Left lung (tissue), 10 donors: ENCODE data around the gene NAV2. TPM values are rescaled to one million over a fixed set of nuclear protein-coding genes. Genes with fewer than 3 reads are reported as not detected.

ENCODE experiments used
- ATAC-seq: fragments of 200-7000 bp; cut with Tn5 transposase; one replicate; pipeline ENCODE4 v1.9.1; 2020; ENCODE audit warnings: moderate library complexity
- DNase-seq, 4 donors: peaks; one replicate each; pipeline ENCODE4 v3.0.0-alpha.2; 2013 to 2020
- H3K27ac ChIP-seq, 2 donors: fragments of 200-600 bp; sonication (generic) in 1 of 2; one replicate each; pipeline versions ENCODE4 v1.5.0 to v1.8.0; 2020 to 2021
- H3K27me3 ChIP-seq, 2 donors: fragments of 200-600 bp; sonication (generic) in 1 of 2; one replicate each; pipeline versions ENCODE4 v1.5.0 to v1.8.0; 2020 to 2021
- H3K36me3 ChIP-seq, 2 donors: fragments of 200-600 bp; sonication (generic) in 1 of 2; one replicate each; pipeline versions ENCODE4 v1.5.0 to v1.8.0; 2020 to 2021
- H3K4me1 ChIP-seq, 2 donors: fragments of 200-600 bp; one replicate each; pipeline ENCODE4 v1.8.0; 2021
- H3K4me3 ChIP-seq, 2 donors: fragments of 200-600 bp; sonication (generic) in 1 of 2; one replicate each; pipeline versions ENCODE4 v1.5.0 to v1.8.0; 2020 to 2021; ENCODE audit warnings: mild to moderate bottlenecking in 1 of 2
- H3K9me3 ChIP-seq, 2 donors: fragments of 200-600 bp; sonication (generic) in 1 of 2; one replicate each; pipeline versions ENCODE4 v1.5.0 to v1.8.0; 2020 to 2021
- intact Hi-C, 2 donors: fragments of 100-400 bp; cut with DNase I; formaldehyde crosslinking; loops; one replicate each; pipeline versions ENCODE4 v1.11.2 to v1.14.2; 2022
- polyA plus RNA-seq, 6 donors: library from polyadenylated mRNA; unstranded; fragments of 120-200 nt; gene quantifications; one replicate each; pipeline ENCODE4 v1.2.1, GENCODE V29; 2013; ENCODE audit not compliant: insufficient read length in 6 of 6
- total RNA-seq, 2 donors: library from RNA; stranded (reverse); fragmentation: NEBNext Ultra II Directional; extraction: Animal tissue kit (Norgen Biotek cat#: 25700); gene quantifications; one replicate each; pipeline ENCODE4 v1.2.1, GENCODE V29; 2021
- TF ChIP-seq, protein P1 (sequence below), 2 donors: fragments of 200-600 bp; sonication (generic) in 1 of 2; IDR thresholded peaks; one replicate each; pipeline versions ENCODE4 v1.5.0 to v1.8.0; 2021; ENCODE audit warnings: antibody characterized with exemption in 2 of 2
- donor health status: DM: no; HTN: yes; CAD: no.
- donor health status: DM: no; HTN: no; CAD: no.

NAV2 gene
- total and polyA plus RNA-seq, 8 donors, result 18.0 to 59.9 (median 23.1) TPM

DNA sequence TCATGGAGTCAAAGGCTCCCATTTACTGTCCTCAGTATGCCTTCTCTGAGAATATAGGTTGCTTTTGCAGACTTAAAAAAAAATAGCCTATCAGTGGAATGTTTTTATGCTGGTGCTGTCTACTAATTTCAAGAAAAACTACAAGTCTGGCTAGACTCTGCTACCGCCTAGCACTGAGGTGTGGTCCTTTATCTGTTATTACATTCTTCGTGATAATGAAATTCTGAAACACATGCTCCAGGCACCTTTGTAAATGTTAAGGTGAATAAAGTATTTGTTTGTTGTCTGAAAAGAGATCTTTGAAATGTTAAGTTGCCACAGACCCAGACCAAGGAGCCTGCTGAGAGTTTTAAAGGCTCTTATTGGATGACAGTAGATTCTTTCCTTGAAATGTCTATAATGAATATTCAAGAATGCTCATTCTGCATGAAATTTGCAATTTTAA is 352.3 kb downstream of the NAV2 start:
- no peak for DNase-seq
- ATAC-seq, result no peak
- H3K4me3 ChIP-seq, result no peak overlapping the region
- H3K27ac ChIP-seq, result no peak overlapping the region
- no peaks in the 10 kb centered on the region for H3K27me3 ChIP-seq
- H3K36me3 ChIP-seq, result peaks cover 0 to 22% of the 10 kb centered on the region in 2 donors
- H3K4me1 ChIP-seq, result no peaks in the 10 kb centered on the region
- no peaks in the 10 kb centered on the region for H3K9me3 ChIP-seq
- TF ChIP-seq, protein P1, sequence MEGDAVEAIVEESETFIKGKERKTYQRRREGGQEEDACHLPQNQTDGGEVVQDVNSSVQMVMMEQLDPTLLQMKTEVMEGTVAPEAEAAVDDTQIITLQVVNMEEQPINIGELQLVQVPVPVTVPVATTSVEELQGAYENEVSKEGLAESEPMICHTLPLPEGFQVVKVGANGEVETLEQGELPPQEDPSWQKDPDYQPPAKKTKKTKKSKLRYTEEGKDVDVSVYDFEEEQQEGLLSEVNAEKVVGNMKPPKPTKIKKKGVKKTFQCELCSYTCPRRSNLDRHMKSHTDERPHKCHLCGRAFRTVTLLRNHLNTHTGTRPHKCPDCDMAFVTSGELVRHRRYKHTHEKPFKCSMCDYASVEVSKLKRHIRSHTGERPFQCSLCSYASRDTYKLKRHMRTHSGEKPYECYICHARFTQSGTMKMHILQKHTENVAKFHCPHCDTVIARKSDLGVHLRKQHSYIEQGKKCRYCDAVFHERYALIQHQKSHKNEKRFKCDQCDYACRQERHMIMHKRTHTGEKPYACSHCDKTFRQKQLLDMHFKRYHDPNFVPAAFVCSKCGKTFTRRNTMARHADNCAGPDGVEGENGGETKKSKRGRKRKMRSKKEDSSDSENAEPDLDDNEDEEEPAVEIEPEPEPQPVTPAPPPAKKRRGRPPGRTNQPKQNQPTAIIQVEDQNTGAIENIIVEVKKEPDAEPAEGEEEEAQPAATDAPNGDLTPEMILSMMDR (IDR thresholded peaks at IDR 0.05), result no peak
- intact Hi-C loops, result no loop called here

DNA sequence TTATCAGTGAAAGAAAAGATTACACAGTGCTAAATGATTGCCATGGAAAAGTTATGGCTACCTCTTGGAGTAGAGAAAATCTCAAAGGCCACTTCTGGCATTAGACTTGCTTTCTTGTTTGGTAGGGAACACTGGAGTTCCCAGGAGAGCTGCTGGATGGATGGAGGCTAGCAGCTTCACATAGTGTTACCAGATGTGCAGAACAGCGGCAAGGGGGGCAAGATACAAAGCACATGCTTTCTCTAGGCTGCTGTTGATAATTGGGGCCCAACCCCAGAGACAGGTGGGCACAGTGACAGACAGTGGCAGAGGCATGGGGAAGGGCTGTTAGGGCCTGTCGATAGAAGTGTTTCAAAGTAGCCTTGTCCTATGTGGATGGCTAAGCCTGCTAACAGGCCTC is 352.8 kb downstream of the NAV2 start:
- Histone ChIP-seq H3K27me3 (no peaks in the 10 kb centered on the region), H3K4me1 (no peaks in the 10 kb centered on the region), H3K4me3 (no peak overlapping the region), H3K9me3 (no peaks in the 10 kb centered on the region), H3K27ac (no peak overlapping the region), H3K36me3 (peaks cover 0 to 22% of the 10 kb centered on the region in 2 donors)
- no peak for ATAC-seq
- TF ChIP-seq, protein P1 (IDR thresholded peaks at IDR 0.05), result no peak
- intact Hi-C loops, result no loop called here
- DNase-seq, result no peak

DNA sequence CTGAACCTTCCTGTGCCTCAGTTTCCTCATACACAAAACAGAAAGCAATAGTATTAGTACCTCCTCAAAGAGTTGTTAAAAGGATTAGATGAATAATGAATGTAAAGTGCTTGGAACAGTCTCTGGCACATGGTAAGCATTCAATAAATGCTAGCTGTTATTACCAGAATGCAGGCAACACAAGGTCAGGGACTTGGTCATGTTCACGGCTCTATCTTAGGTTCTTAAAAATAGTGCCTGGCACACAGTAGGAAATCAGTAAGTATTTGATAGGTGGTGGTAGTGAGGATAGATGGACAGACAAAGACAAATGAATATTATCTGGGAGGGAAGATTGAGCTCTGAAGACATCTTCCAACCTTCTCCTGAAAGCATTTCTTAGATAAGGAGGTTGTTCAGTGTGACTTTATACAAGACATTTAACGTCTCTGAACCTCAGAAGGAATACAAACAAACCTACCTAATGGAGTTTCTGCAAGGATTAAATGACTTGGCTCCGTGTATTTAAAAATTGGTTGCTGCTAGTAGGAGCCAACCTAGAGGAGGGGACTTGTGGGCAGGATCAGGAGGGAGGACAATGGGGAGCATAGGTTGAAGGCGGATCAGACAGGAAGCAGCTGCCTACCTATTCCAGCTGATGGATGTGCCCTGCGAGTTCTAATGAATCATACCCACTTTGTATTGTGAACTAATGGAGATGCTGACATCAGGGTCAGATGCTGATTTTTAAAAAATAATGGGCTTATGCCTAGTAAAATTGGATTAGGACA is 353.6 kb downstream of the NAV2 start:
- TF ChIP-seq, protein P1 (IDR thresholded peaks at IDR 0.05), result no peak
- no peaks in the 10 kb centered on the region for H3K27me3 ChIP-seq
- peaks cover 0 to 16% of the 10 kb centered on the region in 2 donors for H3K36me3 ChIP-seq
- H3K9me3 ChIP-seq, result no peaks in the 10 kb centered on the region
- no peak overlapping the region for H3K27ac ChIP-seq
- H3K4me1 ChIP-seq, result no peaks in the 10 kb centered on the region
- ATAC-seq, result no peak
- no peak overlapping the region for H3K4me3 ChIP-seq
- no peak for DNase-seq
- intact Hi-C loops, result no loop called here

DNA sequence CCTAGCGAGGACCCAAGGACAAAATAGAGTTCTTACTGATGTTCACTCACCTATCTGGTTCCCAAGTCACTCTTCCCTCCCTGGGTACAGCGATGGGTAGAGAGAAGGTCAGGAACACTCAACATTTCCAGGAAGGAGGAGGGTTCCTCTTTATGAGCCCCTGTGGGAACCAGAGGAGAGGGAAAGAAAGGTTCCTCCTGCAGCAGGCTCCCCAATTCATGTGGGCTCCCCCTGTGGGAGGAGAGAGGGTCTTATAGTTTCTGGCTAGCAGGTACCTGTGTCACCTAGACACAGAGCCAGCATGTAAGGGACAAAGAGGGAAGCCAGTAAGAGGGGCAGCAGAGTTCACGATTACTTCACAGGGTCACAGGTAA is 354.1 kb downstream of the NAV2 start:
- no peak overlapping the region for H3K27ac ChIP-seq
- H3K4me3 ChIP-seq, result no peak overlapping the region
- intact Hi-C loops, result no loop called here

DNA sequence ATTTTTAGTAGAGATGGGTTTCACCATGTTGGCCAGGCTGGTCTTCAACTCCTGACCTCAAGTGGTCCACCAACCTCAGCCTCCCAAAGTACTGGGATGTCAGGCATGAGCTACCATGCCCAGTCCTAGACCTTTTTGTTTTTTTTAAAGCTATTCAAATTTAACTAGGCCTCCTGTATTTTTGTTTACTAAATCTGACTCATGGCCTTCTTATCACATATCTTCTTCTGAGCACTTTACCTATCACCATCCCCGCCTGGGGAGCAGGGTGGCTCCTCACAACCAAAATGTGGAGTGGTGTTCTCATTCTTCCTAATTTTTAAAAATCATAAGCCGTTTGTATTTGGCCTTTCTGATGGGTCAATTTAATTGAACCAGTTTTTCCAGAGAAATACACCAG is 355.0 kb downstream of the NAV2 start:
- no peaks in the 10 kb centered on the region for H3K27me3 ChIP-seq
- no peaks in the 10 kb centered on the region for H3K4me1 ChIP-seq
- no peak for ATAC-seq
- no peak overlapping the region for H3K4me3 ChIP-seq
- peaks cover 0 to 16% of the 10 kb centered on the region in 2 donors for H3K36me3 ChIP-seq
- TF ChIP-seq, protein P1 (IDR thresholded peaks at IDR 0.05), result no peak
- H3K9me3 ChIP-seq, result no peaks in the 10 kb centered on the region
- no peak overlapping the region for H3K27ac ChIP-seq
- intact Hi-C loops, result no loop called here
- no peak for DNase-seq

More for the DNA sequence above, 354.1 kb downstream of the NAV2 start:
- ATAC-seq (no peak), DNase-seq (no peak)
- no peaks in the 10 kb centered on the region for H3K4me1 ChIP-seq
- H3K36me3 ChIP-seq, result peaks cover 0 to 16% of the 10 kb centered on the region in 2 donors
- H3K9me3 ChIP-seq, result no peaks in the 10 kb centered on the region
- H3K27me3 ChIP-seq, result no peaks in the 10 kb centered on the region
- TF ChIP-seq, protein P1 (IDR thresholded peaks at IDR 0.05), result no peak
